ENCODE data around the gene KRT6C.

GRCh38 chr12:52501490-52501889 lies 27.9 kb upstream of the KRT6C start:
- no peak for TF ChIP-seq CTCF (IDR thresholded peaks at IDR 0.05)
- no peak for TF ChIP-seq CHD2 (IDR thresholded peaks at IDR 0.05; ENCODE audit: low read length, partially characterized antibody)
- no peak for TF ChIP-seq POLR2AphosphoS5 (IDR thresholded peaks at IDR 0.05; ENCODE audit: low read depth, low read length)
- TF ChIP-seq EZH2phosphoT487 (IDR thresholded peaks at IDR 0.05; ENCODE audit: borderline replicate concordance, low read depth): no peak
- TF ChIP-seq ELF1 (IDR thresholded peaks at IDR 0.05): no peak
- no peak for TF ChIP-seq MAX (IDR thresholded peaks at IDR 0.05; ENCODE audit: low read depth)
- no peak for TF ChIP-seq SIN3A (IDR thresholded peaks at IDR 0.05; ENCODE audit: borderline replicate concordance, low read depth, low read length)
- TF ChIP-seq ZBTB33 (IDR thresholded peaks at IDR 0.05; ENCODE audit: borderline replicate concordance, low read depth): no peak
- no peak for TF ChIP-seq JUND (IDR thresholded peaks at IDR 0.05)
